Gastroesophageal sphincter (tissue), 4 donors: ENCODE data around the gene EDAR. TPM values are rescaled to one million over a fixed set of nuclear protein-coding genes. Genes with fewer than 3 reads are reported as not detected.

Experiments
- ATAC-seq: fragments of 150-250 bp; one replicate; pipeline ENCODE4 v1.9.1; 2016; ENCODE audit warnings: mild to moderate bottlenecking, moderate library complexity
- H3K27ac ChIP-seq, 4 donors: fragments of 200-600 bp; sonication (generic) in 3 of 4; 1 replicate in 3 of 4; 2 replicates in 1 of 4; pipeline ENCODE4 v1.5.1; 2016 to 2019
- H3K27me3 ChIP-seq: fragments of 200-600 bp; sonication (generic); one replicate; pipeline ENCODE4 v1.5.1; 2019
- H3K36me3 ChIP-seq, 2 donors: fragments of 200-600 bp; sonication (generic); one replicate each; pipeline ENCODE4 v1.5.1; 2019; ENCODE audit warnings: control low read depth in 1 of 2
- H3K4me1 ChIP-seq, 3 donors: fragments of 200-600 bp; sonication (generic); 1 replicate in 2 of 3; 2 replicates in 1 of 3; pipeline ENCODE4 v1.5.1; 2016 to 2019; ENCODE audit warnings: control low read depth in 2 of 3
- H3K4me3 ChIP-seq, 2 donors: fragments of 200-600 bp; sonication (generic); one replicate each; pipeline ENCODE4 v1.5.1; 2019; ENCODE audit warnings: mild to moderate bottlenecking in 1 of 2, moderate library complexity in 1 of 2
- H3K9me3 ChIP-seq, 3 donors: fragments of 200-600 bp; sonication (generic); one replicate each; pipeline ENCODE4 v1.5.1; 2017 to 2019; ENCODE audit warnings: control low read depth in 2 of 3
- EP300 ChIP-seq: sonication (generic); formaldehyde crosslinking; IDR thresholded peaks from one replicate; pipeline ENCODE4 v1.6.1; 2017; ENCODE audit warnings: antibody characterized with exemption, mild to moderate bottlenecking
- POLR2A ChIP-seq, 2 donors: fragments of 450-650 bp; IDR thresholded peaks; one replicate each; pipeline ENCODE4 v1.6.1; 2017; ENCODE audit warnings: antibody characterized with exemption in 2 of 2, mild to moderate bottlenecking in 2 of 2, moderate library complexity in 1 of 2
- POLR2AphosphoS5 ChIP-seq: sonication (generic); formaldehyde crosslinking; IDR thresholded peaks from one replicate; pipeline ENCODE4 v1.6.1; 2017; ENCODE audit warnings: antibody characterized with exemption
- WGBS, 2 donors: methylation state at CpG; one replicate each; pipeline ENCODE4 v1.1.5; 2018; ENCODE audit warnings: low coverage in 1 of 2; 5-methylcytosine and 5-hydroxymethylcytosine counted together
- total RNA-seq, 4 donors: library from RNA; depleted of rRNA; stranded (reverse); fragments of >200 nt; gene quantifications; one replicate each; pipeline ENCODE4 v1.1.0, GENCODE V29; 2016
- TF ChIP-seq, protein P1 (sequence below), 4 experiments: fragments of 200-600 bp in 2 of 4; fragments of 450-650 bp in 2 of 4; sonication (generic) in 1 of 4; IDR thresholded peaks; one replicate each; pipeline ENCODE4 v1.5.1; 2017 to 2019; ENCODE audit warnings: antibody characterized with exemption in 4 of 4, mild to moderate bottlenecking in 2 of 4, moderate library complexity in 2 of 4

EDAR gene
- total RNA-seq, 4 donors from 2014 or later, result 0.92 TPM; not detected in 3

- Histone ChIP-seq H3K9me3 (no peaks in the 10 kb centered on the region), H3K4me3 (no peak overlapping the region), H3K4me1 (peaks cover 0 to 7% (median 0%) of the 10 kb centered on the region in 3 donors), H3K27ac (no peak overlapping the region), H3K36me3 (no peaks in the 10 kb centered on the region), H3K27me3 (no peaks in the 10 kb centered on the region)
- no peak for ATAC-seq
- 88 to 100% methylated on average over 1 to 7 of the region's 7 CpGs for WGBS, 2 donors
- TF ChIP-seq EP300, result no peak
- no peak for TF ChIP-seq POLR2A (IDR thresholded peaks at IDR 0.05)
- TF ChIP-seq, protein P1, sequence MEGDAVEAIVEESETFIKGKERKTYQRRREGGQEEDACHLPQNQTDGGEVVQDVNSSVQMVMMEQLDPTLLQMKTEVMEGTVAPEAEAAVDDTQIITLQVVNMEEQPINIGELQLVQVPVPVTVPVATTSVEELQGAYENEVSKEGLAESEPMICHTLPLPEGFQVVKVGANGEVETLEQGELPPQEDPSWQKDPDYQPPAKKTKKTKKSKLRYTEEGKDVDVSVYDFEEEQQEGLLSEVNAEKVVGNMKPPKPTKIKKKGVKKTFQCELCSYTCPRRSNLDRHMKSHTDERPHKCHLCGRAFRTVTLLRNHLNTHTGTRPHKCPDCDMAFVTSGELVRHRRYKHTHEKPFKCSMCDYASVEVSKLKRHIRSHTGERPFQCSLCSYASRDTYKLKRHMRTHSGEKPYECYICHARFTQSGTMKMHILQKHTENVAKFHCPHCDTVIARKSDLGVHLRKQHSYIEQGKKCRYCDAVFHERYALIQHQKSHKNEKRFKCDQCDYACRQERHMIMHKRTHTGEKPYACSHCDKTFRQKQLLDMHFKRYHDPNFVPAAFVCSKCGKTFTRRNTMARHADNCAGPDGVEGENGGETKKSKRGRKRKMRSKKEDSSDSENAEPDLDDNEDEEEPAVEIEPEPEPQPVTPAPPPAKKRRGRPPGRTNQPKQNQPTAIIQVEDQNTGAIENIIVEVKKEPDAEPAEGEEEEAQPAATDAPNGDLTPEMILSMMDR (IDR thresholded peaks at IDR 0.05), result no peak
- no peak for TF ChIP-seq POLR2AphosphoS5
Measured at GRCh38 chr2:108958632-108959341, 30.2 kb downstream of the EDAR start.

DNA sequence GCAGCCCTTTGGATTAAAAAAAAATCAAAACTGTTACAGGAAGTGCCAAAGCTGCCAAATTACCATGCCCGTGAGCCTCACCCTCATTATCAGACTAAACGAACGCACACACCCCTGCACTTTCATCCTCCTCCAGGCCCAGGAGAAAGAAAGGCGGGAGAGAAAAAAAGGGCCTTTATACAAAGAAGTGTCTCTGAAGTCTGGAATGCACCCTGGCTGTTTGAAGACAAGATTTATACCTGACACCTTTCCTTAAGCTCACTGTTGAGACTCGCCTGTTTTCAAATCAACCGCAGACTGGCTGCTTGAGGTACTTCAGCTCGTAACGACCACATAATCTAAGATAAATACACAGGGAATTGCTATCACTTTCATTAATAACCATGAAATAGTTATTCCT, 31.0 kb downstream of the EDAR start:
- H3K27ac ChIP-seq, result no peak overlapping the region
- ATAC-seq, result no peak
- TF ChIP-seq, protein P1 (IDR thresholded peaks at IDR 0.05), result no peak
- TF ChIP-seq POLR2A (IDR thresholded peaks at IDR 0.05), result no peak
- no peak for TF ChIP-seq POLR2AphosphoS5
- no peak for TF ChIP-seq EP300
- H3K4me3 ChIP-seq, result no peak overlapping the region
- H3K27me3 ChIP-seq, result no peaks in the 10 kb centered on the region
- WGBS, 2 donors, result 58 to 65% methylated on average over 5 to 8 of the region's 8 CpGs
- H3K4me1 ChIP-seq, result peaks cover 0 to 7% (median 0%) of the 10 kb centered on the region in 3 donors
- peaks cover 0 to 4% (median 0%) of the 10 kb centered on the region in 3 donors for H3K9me3 ChIP-seq
- no peaks in the 10 kb centered on the region for H3K36me3 ChIP-seq

DNA sequence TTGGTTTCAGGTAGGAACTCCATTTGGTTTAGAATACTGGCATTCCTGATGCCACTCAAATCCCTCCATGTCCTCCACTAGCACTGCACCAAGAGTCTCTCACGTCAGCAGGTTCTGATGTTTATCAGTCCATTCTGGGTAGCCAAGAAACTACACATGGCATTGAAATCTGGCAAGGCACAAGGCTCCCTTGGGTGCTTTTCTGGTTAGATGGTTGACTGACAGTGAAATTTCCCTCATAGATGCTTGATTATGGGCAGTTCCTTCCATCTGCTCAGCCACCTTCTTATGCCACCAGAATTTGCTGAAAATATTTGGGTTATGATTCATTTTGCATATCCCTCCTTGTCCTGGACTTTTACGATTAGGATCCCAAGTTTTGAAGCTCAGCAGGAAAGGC, 32.6 kb downstream of the EDAR start:
- H3K36me3 ChIP-seq, result no peaks in the 10 kb centered on the region
- ATAC-seq, result no peak
- H3K4me3 ChIP-seq, result no peak overlapping the region
- H3K27me3 ChIP-seq, result no peaks in the 10 kb centered on the region
- H3K27ac ChIP-seq, result no peak overlapping the region
- peaks cover 0 to 7% (median 0%) of the 10 kb centered on the region in 3 donors for H3K4me1 ChIP-seq
- peaks cover 0 to 17% (median 0%) of the 10 kb centered on the region in 3 donors for H3K9me3 ChIP-seq
- WGBS, 2 donors, result 43 to 100% methylated on average over 1 of the region's 2 CpGs
- TF ChIP-seq, protein P1 (IDR thresholded peaks at IDR 0.05), result no peak
- TF ChIP-seq POLR2A (IDR thresholded peaks at IDR 0.05) (no peak), EP300 (no peak), POLR2AphosphoS5 (no peak)

- no peak for TF ChIP-seq POLR2A (IDR thresholded peaks at IDR 0.05)
- TF ChIP-seq EP300, result no peak
- TF ChIP-seq, protein P1 (IDR thresholded peaks at IDR 0.05), result no peak
- TF ChIP-seq POLR2AphosphoS5, result no peak
- no peaks in the 10 kb centered on the region for H3K27me3 ChIP-seq
- peaks cover 0 to 32% (median 0%) of the 10 kb centered on the region in 3 donors for H3K9me3 ChIP-seq
- no peaks in the 10 kb centered on the region for H3K4me1 ChIP-seq
- 40 to 92% methylated on average over 2 of the region's 4 CpGs for WGBS, 2 donors
- ATAC-seq, result no peak
- H3K27ac ChIP-seq, result no peak overlapping the region
- no peaks in the 10 kb centered on the region for H3K36me3 ChIP-seq
- no peak overlapping the region for H3K4me3 ChIP-seq
Measured at GRCh38 chr2:108950369-108951135, 38.5 kb downstream of the EDAR start.
